IMR-90 (cell line): ENCODE results near the gene TOR3A. TPM values are rescaled to one million over a fixed set of nuclear protein-coding genes. Genes with fewer than 3 reads are reported as not detected.
A peak's percentile ranks its signal among the peaks of the same experiment; 100 is the strongest.

Experiments used
- ATAC-seq: fragments of 200-7000 bp; cut with Tn5 transposase; 2 replicates; pipeline ENCODE4 v1.9.1; 2020; ENCODE audit warnings: low read depth, mild to moderate bottlenecking, moderate library complexity
- BruUV-seq: library from RNA; stranded (reverse); fragments of 400-500 nt; replicated peaks from 2 replicates; lab custom pipeline; 2021; lab: Mats Ljungman, UMichigan
- CTCF ChIA-PET: fragments of 300-600 bp; formaldehyde crosslinking; extraction: SDS; loops from one replicate; lab custom pipeline; 2021; ENCODE audit warnings: antibody characterized with exemption; lab: Yijun Ruan, JAX
- POLR2A ChIA-PET: fragments of 300-600 bp; sonication (Branson Sonifier 250); formaldehyde crosslinking; loops from one replicate; lab custom pipeline; 2022; ENCODE audit warnings: antibody characterized with exemption; ENCODE audit not compliant: unreplicated experiment; lab: Charles Lee
- DNase-seq: peaks from one replicate; pipeline ENCODE4 v3.0.0; 2013
- H2AFZ ChIP-seq: replicated peaks from 2 replicates; pipeline ENCODE3; 2013; ENCODE audit warnings: low read length, mild to moderate bottlenecking; ENCODE audit not compliant: poor library complexity
- H2AK5ac ChIP-seq: 2 replicates; pipeline ENCODE4 v1.6.1; 2013; ENCODE audit warnings: low read depth, low read length, inconsistent platforms
- H2AK9ac ChIP-seq: replicated peaks from 2 replicates; pipeline ENCODE3; 2013; ENCODE audit warnings: mild to moderate bottlenecking, low read depth, low read length, moderate library complexity; ENCODE audit not compliant: poor library complexity
- H2BK120ac ChIP-seq: 2 replicates; pipeline ENCODE4 v1.6.1; 2013; ENCODE audit warnings: low read depth, low read length, inconsistent platforms
- H2BK15ac ChIP-seq: 3 replicates; pipeline ENCODE4 v1.6.1; 2013; ENCODE audit warnings: low read depth, low read length, inconsistent platforms
- H2BK20ac ChIP-seq: 2 replicates; pipeline ENCODE4 v1.6.1; 2013; ENCODE audit warnings: low read depth, mild to moderate bottlenecking, inconsistent platforms, low read length, moderate library complexity
- H2BK5ac ChIP-seq: 2 replicates; pipeline ENCODE4 v1.6.1; 2013; ENCODE audit warnings: mild to moderate bottlenecking, low read depth, low read length, inconsistent platforms; ENCODE audit not compliant: poor library complexity, severe bottlenecking
- H3K14ac ChIP-seq: replicated peaks from 2 replicates; pipeline ENCODE4 v1.6.1; 2013; ENCODE audit warnings: low read depth, low read length, inconsistent platforms
- H3K18ac ChIP-seq: 2 replicates; pipeline ENCODE4 v1.6.1; 2013; ENCODE audit warnings: low read depth, low read length, control low read depth
- H3K23ac ChIP-seq: 2 replicates; pipeline ENCODE4 v1.6.1; 2013; ENCODE audit warnings: low read depth, low read length, inconsistent platforms
- H3K27ac ChIP-seq: 2 replicates; pipeline ENCODE4 v1.5.1; 2013; ENCODE audit warnings: mild to moderate bottlenecking, control low read depth, low read length; ENCODE audit not compliant: insufficient read depth
- H3K27me3 ChIP-seq: 2 replicates; pipeline ENCODE4 v1.6.1; 2013; ENCODE audit warnings: low read length; ENCODE audit not compliant: control insufficient read depth, insufficient read depth
- H3K36me3 ChIP-seq: 2 replicates; pipeline ENCODE4 v1.6.1; 2013; ENCODE audit warnings: low read length, mixed read lengths; ENCODE audit not compliant: control insufficient read depth, insufficient read depth
- H3K4ac ChIP-seq: 2 replicates; pipeline ENCODE4 v1.6.1; 2013; ENCODE audit warnings: low read depth, low read length, inconsistent platforms
- H3K4me1 ChIP-seq: 2 replicates; pipeline ENCODE4 v1.6.1; 2013; ENCODE audit warnings: low read length, mixed read lengths; ENCODE audit not compliant: control insufficient read depth, insufficient read depth
- H3K4me2 ChIP-seq: 2 replicates; pipeline ENCODE4 v1.6.1; 2013; ENCODE audit warnings: low read depth, mild to moderate bottlenecking, control low read depth, low read length, moderate library complexity
- H3K4me3 ChIP-seq: 2 replicates; pipeline ENCODE4 v1.5.1; 2013; ENCODE audit warnings: low read depth, mild to moderate bottlenecking, control low read depth, low read length, moderate library complexity; ENCODE audit not compliant: insufficient read depth
- H3K56ac ChIP-seq: 2 replicates; pipeline ENCODE4 v1.6.1; 2013; ENCODE audit warnings: low read length, inconsistent platforms; ENCODE audit not compliant: insufficient read depth; ENCODE audit errors: extremely low read depth
- H3K79me1 ChIP-seq, 2 experiments: 2 replicates each; pipeline ENCODE4 v1.6.1; 2013; ENCODE audit warnings: low read length in 2 of 2, inconsistent platforms in 1 of 2, low read depth in 1 of 2
- H3K9ac ChIP-seq: 2 replicates; pipeline ENCODE4 v1.6.1; 2013; ENCODE audit warnings: low read depth, low read length, control low read depth
- H3K9me1 ChIP-seq: 2 replicates; pipeline ENCODE4 v1.6.1; 2013; ENCODE audit warnings: low read length, inconsistent platforms; ENCODE audit not compliant: insufficient read depth
- H3K9me3 ChIP-seq: 2 replicates; pipeline ENCODE4 v1.6.1; 2013; ENCODE audit warnings: low read length; ENCODE audit not compliant: control insufficient read depth, insufficient read depth
- H4K20me1 ChIP-seq: 2 replicates; pipeline ENCODE4 v1.6.1; 2013; ENCODE audit warnings: low read length, inconsistent platforms; ENCODE audit not compliant: insufficient read depth
- H4K5ac ChIP-seq: 2 replicates; pipeline ENCODE4 v1.6.1; 2013; ENCODE audit warnings: mild to moderate bottlenecking, low read depth, low read length, control low read depth
- H4K8ac ChIP-seq, 2 experiments: 2 replicates each; pipeline ENCODE4 v1.6.1; 2013; ENCODE audit warnings: low read depth in 2 of 2, low read length in 2 of 2, control low read depth in 1 of 2, inconsistent platforms in 1 of 2
- H4K91ac ChIP-seq: 2 replicates; pipeline ENCODE4 v1.6.1; 2013; ENCODE audit warnings: low read depth, low read length, inconsistent platforms; ENCODE audit not compliant: insufficient read depth
- ELK1 ChIP-seq: fragments of 150-350 bp; IDR thresholded peaks from 2 replicates; pipeline ENCODE4 v1.6.1; 2016; ENCODE audit warnings: low read depth, mild to moderate bottlenecking, low read length, moderate library complexity, borderline replicate concordance
- FOS ChIP-seq: fragments of 150-350 bp; IDR thresholded peaks from 2 replicates; pipeline ENCODE4 v1.6.1; 2016; ENCODE audit warnings: low read depth, low read length
- USF2 ChIP-seq: fragments of 150-350 bp; IDR thresholded peaks from 2 replicates; pipeline ENCODE4 v1.6.1; 2017; ENCODE audit warnings: mild to moderate bottlenecking, antibody characterized with exemption, low read length, low read depth
- WGBS, 2 experiments: methylation state at CpG; one replicate each; pipeline versions ENCODE4 v1.1.5 to v1.1.7; 2013; ENCODE audit warnings: missing lambda C conversion rate in 2 of 2; ENCODE audit not compliant: insufficient read length in 1 of 2; ENCODE audit errors: extremely low coverage in 2 of 2; 5-methylcytosine and 5-hydroxymethylcytosine counted together
- dilution Hi-C: fragments of 300-500 bp; cut with HindIII; formaldehyde crosslinking; loops from one replicate; pipeline ENCODE4 v1.14.3; 2018; ENCODE audit warnings: low sequenced_read_pairs; ENCODE audit not compliant: unreplicated experiment
- in situ Hi-C: fragments of 300-500 bp; cut with MboI; formaldehyde crosslinking; loops from 3 replicates; pipeline ENCODE4 v1.14.3; 2019; ENCODE audit warnings: low sequenced_read_pairs, inconsistent platforms, mixed read lengths
- intact Hi-C: fragments of 100-400 bp; cut with micrococcal nuclease; formaldehyde crosslinking; loops from 2 replicates; pipeline ENCODE4 v1.10.0; 2022
- polyA plus RNA-seq, 3 experiments: library from polyadenylated mRNA; depleted of rRNA; stranded (reverse); fragments of >200 nt; gene quantifications; 2 replicates each; pipeline ENCODE4 v1.2.3, GENCODE V29; 2012; ENCODE audit warnings: low replicate concordance in 1 of 3
- total RNA-seq: library from RNA; depleted of rRNA; stranded (reverse); fragments of >200 nt; gene quantifications from 2 replicates; pipeline ENCODE4 v1.2.3, GENCODE V29; 2012

The TOR3A gene
- total and polyA plus RNA-seq, 2 of the 4 experiments (the other 2 are of a cell fraction), result 16.8 to 22.2 TPM

- peak; percentile 50; the same call in 1 of the 2 replicates for TF ChIP-seq USF2
These were observed 61.0 kb downstream of the TOR3A start (continued) for GRCh38 chr1:179142889-179143299.

- H3K9me1 ChIP-seq, result no peaks in the 10 kb centered on the region; the same call in 1 of the 2 replicates
- TF ChIP-seq ELK1, result no peak
- TF ChIP-seq FOS, result peak; percentile 56; the same call in 1 of the 2 replicates
- in situ Hi-C loops (no loop called here), intact Hi-C loops (loop anchor here (5.0 kb wide), 1 partner anchor 34 kb away; no protein-coding TSS in a partner anchor), dilution Hi-C loops (no loop called here)
- H2AK9ac ChIP-seq, result no peak overlapping the region
- H2BK15ac ChIP-seq, result no peak overlapping the region; the same call in 2 of the 3 replicates
- no peak overlapping the region for H3K14ac ChIP-seq
- WGBS, 2 experiments, result no CpG with 5 or more reads among the region's 3 CpGs
- no peak overlapping the region for H3K4me3 ChIP-seq
- CTCF ChIA-PET, result no interaction called here
- H4K91ac ChIP-seq, result peak overlapping the region; percentile 52; the same call in 1 of the 2 replicates
- H4K5ac ChIP-seq, result no peak overlapping the region
- H2AFZ ChIP-seq, result no peak overlapping the region
- peak overlapping the region; percentile 91 for H3K27ac ChIP-seq
- no peaks in the 10 kb centered on the region for H3K9me3 ChIP-seq
- H2BK5ac ChIP-seq, result peak overlapping the region; percentile 93
- peak overlapping the region; percentile 63; the same call in 1 of the 2 replicates for H2BK20ac ChIP-seq
- H3K9ac ChIP-seq, result peak overlapping the region; percentile 41; the same call in 1 of the 2 replicates
- no peak overlapping the region for H3K56ac ChIP-seq
- peak overlapping the region; percentile 81; the same call in 1 of the 2 replicates for H2AK5ac ChIP-seq
- peak; percentile 70 for ATAC-seq
- H3K4ac ChIP-seq, result peak overlapping the region; percentile 77
- peak overlapping the region; percentile 73 to 74; a peak in 2 of 4 replicates for H4K8ac ChIP-seq
- POLR2A ChIA-PET, result no interaction called here
- H3K18ac ChIP-seq, result no peak overlapping the region
- H3K79me1 ChIP-seq, result peaks cover 2 to 28% of the 10 kb centered on the region in 2 experiments
- H3K23ac ChIP-seq, result no peak overlapping the region
- H3K4me2 ChIP-seq, result no peak overlapping the region; the same call in 1 of the 2 replicates
- no peaks in the 10 kb centered on the region for H3K27me3 ChIP-seq
- peaks cover 27% of the 10 kb centered on the region for H4K20me1 ChIP-seq
- BruUV-seq, result no TSS peak
- peaks cover 3% of the 10 kb centered on the region for H3K36me3 ChIP-seq
- peaks cover 11% of the 10 kb centered on the region for H3K4me1 ChIP-seq
- DNase-seq, result peak; percentile 96
- peak overlapping the region; percentile 86 for H2BK120ac ChIP-seq
These were observed 61.5 kb downstream of the TOR3A start for GRCh38 chr1:179143322-179143721.
